ENCODE measurements around the gene ANKRD26. TPM values are rescaled to one million over a fixed set of nuclear protein-coding genes. Genes with fewer than 3 reads are reported as not detected.

ANKRD26 gene
- total RNA-seq, result 1 to 10 TPM; 6.2 to 9.2 TPM

- peak within 1 kb of the TSS; percentile 96 for H3K27ac Mint-ChIP-seq
- no peaks in the 10 kb centered on the region for H3K27me3 Mint-ChIP-seq
- peak within 1 kb of the TSS; percentile 90 for H3K4me3 Mint-ChIP-seq
- peaks cover 23% of the 10 kb centered on the region for H3K4me1 Mint-ChIP-seq
- H3K36me3 Mint-ChIP-seq (ENCODE audit: low read depth), result peaks cover 14% of the 10 kb centered on the region
- peak; percentile 64 for ATAC-seq (replicated peaks)
- H3K9me3 Mint-ChIP-seq, result no peaks in the 10 kb centered on the region
Observed at GRCh38 chr10:27099916-27100812, at the start of gene ANKRD26. Gene ANKRD26, minus strand, starts transcription at chr10:27100494. Its CDS starts 168 bp downstream, at chr10:27100326.

GRCh38 chr10:27147701-27148100 lies 47.4 kb upstream of the ANKRD26 start:
- Mint-ChIP-seq H3K36me3 (ENCODE audit: low read depth) (peaks cover 96% of the 10 kb centered on the region), H3K4me3 (no peak overlapping the region), H3K27ac (no peak overlapping the region), H3K9me3 (no peaks in the 10 kb centered on the region), H3K27me3 (no peaks in the 10 kb centered on the region), H3K4me1 (peaks cover 17% of the 10 kb centered on the region)
- no peak for ATAC-seq (replicated peaks)

- Mint-ChIP-seq H3K9me3 (no peaks in the 10 kb centered on the region), H3K4me1 (peaks cover 8% of the 10 kb centered on the region), H3K36me3 (ENCODE audit: low read depth) (peaks cover 96% of the 10 kb centered on the region), H3K27me3 (no peaks in the 10 kb centered on the region), H3K27ac (no peak overlapping the region), H3K4me3 (no peak overlapping the region)
- ATAC-seq (replicated peaks), result no peak
Observed at GRCh38 chr10:27145937-27146336, 45.6 kb upstream of the ANKRD26 start.

GRCh38 chr10:27143686-27144085 lies 43.4 kb upstream of the ANKRD26 start:
- Mint-ChIP-seq H3K9me3 (no peaks in the 10 kb centered on the region), H3K36me3 (ENCODE audit: low read depth) (peaks cover 100% of the 10 kb centered on the region)

GRCh38 chr10:27138277-27138676 lies 38.0 kb upstream of the ANKRD26 start:
- peaks cover 4% of the 10 kb centered on the region for H3K4me1 Mint-ChIP-seq
- no peak overlapping the region for H3K4me3 Mint-ChIP-seq
- H3K27ac Mint-ChIP-seq, result no peak overlapping the region

More at GRCh38 chr10:27143686-27144085, 43.4 kb upstream of the ANKRD26 start:
- Mint-ChIP-seq H3K27me3 (no peaks in the 10 kb centered on the region), H3K4me3 (no peak overlapping the region), H3K27ac (peak overlapping the region; percentile 68), H3K4me1 (peaks cover 3% of the 10 kb centered on the region)
- ATAC-seq (replicated peaks), result no peak

GRCh38 chr10:27134371-27134770 lies 34.1 kb upstream of the ANKRD26 start:
- H3K36me3 Mint-ChIP-seq (ENCODE audit: low read depth), result peaks cover 97% of the 10 kb centered on the region
- no peak overlapping the region for H3K4me3 Mint-ChIP-seq
- H3K27me3 Mint-ChIP-seq, result no peaks in the 10 kb centered on the region
- H3K4me1 Mint-ChIP-seq, result peaks cover 5% of the 10 kb centered on the region
- ATAC-seq (replicated peaks), result no peak
- no peaks in the 10 kb centered on the region for H3K9me3 Mint-ChIP-seq
- H3K27ac Mint-ChIP-seq, result no peak overlapping the region

More at GRCh38 chr10:27138277-27138676, 38.0 kb upstream of the ANKRD26 start:
- no peak for ATAC-seq (replicated peaks)
- Mint-ChIP-seq H3K36me3 (ENCODE audit: low read depth) (peaks cover 97% of the 10 kb centered on the region), H3K9me3 (no peaks in the 10 kb centered on the region), H3K27me3 (no peaks in the 10 kb centered on the region)

- Mint-ChIP-seq H3K27me3 (no peaks in the 10 kb centered on the region), H3K36me3 (ENCODE audit: low read depth) (peaks cover 55% of the 10 kb centered on the region), H3K9me3 (no peaks in the 10 kb centered on the region), H3K4me1 (peaks cover 6% of the 10 kb centered on the region), H3K27ac (no peak overlapping the region), H3K4me3 (no peak overlapping the region)
- no peak for ATAC-seq (replicated peaks)
Observed at GRCh38 chr10:27108165-27108564, 7.9 kb upstream of the ANKRD26 start.

- no peak for ATAC-seq (replicated peaks)
- Mint-ChIP-seq H3K27me3 (no peaks in the 10 kb centered on the region), H3K27ac (peak overlapping the region; percentile 21), H3K36me3 (ENCODE audit: low read depth) (peaks cover 40% of the 10 kb centered on the region), H3K4me1 (peaks cover 28% of the 10 kb centered on the region), H3K9me3 (no peaks in the 10 kb centered on the region), H3K4me3 (no peak overlapping the region)
Observed at GRCh38 chr10:27104919-27105318, 4.6 kb upstream of the ANKRD26 start.

- Mint-ChIP-seq H3K27me3 (no peaks in the 10 kb centered on the region), H3K4me1 (peaks cover 23% of the 10 kb centered on the region), H3K27ac (peak overlapping the region; percentile 96), H3K9me3 (no peaks in the 10 kb centered on the region), H3K4me3 (peak overlapping the region; percentile 90), H3K36me3 (ENCODE audit: low read depth) (peaks cover 14% of the 10 kb centered on the region)
- peak; percentile 25 for ATAC-seq (replicated peaks)
Observed at GRCh38 chr10:27100813-27101347, 586 bp upstream of the ANKRD26 start.

- peaks cover 23% of the 10 kb centered on the region for H3K4me1 Mint-ChIP-seq
- peak overlapping the region; percentile 90 for H3K4me3 Mint-ChIP-seq
- no peaks in the 10 kb centered on the region for H3K9me3 Mint-ChIP-seq
- no peaks in the 10 kb centered on the region for H3K27me3 Mint-ChIP-seq
- peaks cover 14% of the 10 kb centered on the region for H3K36me3 Mint-ChIP-seq (ENCODE audit: low read depth)
- H3K27ac Mint-ChIP-seq, result peak overlapping the region; percentile 96
- ATAC-seq (replicated peaks), result no peak
Observed at GRCh38 chr10:27099448-27099847, 846 bp downstream of the ANKRD26 start.

- no peak for ATAC-seq (replicated peaks)
- H3K27ac Mint-ChIP-seq, result no peak overlapping the region
- H3K4me1 Mint-ChIP-seq, result no peaks in the 10 kb centered on the region
- no peak overlapping the region for H3K4me3 Mint-ChIP-seq
- H3K36me3 Mint-ChIP-seq (ENCODE audit: low read depth), result peaks cover 26% of the 10 kb centered on the region
- H3K9me3 Mint-ChIP-seq, result no peaks in the 10 kb centered on the region
- H3K27me3 Mint-ChIP-seq, result no peaks in the 10 kb centered on the region
Observed at GRCh38 chr10:27088119-27089044, 11.9 kb downstream of the ANKRD26 start.

- H3K27me3 Mint-ChIP-seq, result no peaks in the 10 kb centered on the region
- H3K27ac Mint-ChIP-seq, result no peak overlapping the region
- H3K4me3 Mint-ChIP-seq, result no peak overlapping the region
- no peak for ATAC-seq (replicated peaks)
- H3K36me3 Mint-ChIP-seq (ENCODE audit: low read depth), result peaks cover 63% of the 10 kb centered on the region
- H3K4me1 Mint-ChIP-seq, result peaks cover 3% of the 10 kb centered on the region
- H3K9me3 Mint-ChIP-seq, result no peaks in the 10 kb centered on the region
Observed at GRCh38 chr10:27072436-27073114, 27.7 kb downstream of the ANKRD26 start.

- Mint-ChIP-seq H3K27ac (no peak overlapping the region), H3K36me3 (ENCODE audit: low read depth) (peaks cover 37% of the 10 kb centered on the region), H3K4me1 (no peaks in the 10 kb centered on the region), H3K27me3 (no peaks in the 10 kb centered on the region), H3K9me3 (no peaks in the 10 kb centered on the region), H3K4me3 (no peak overlapping the region)
- ATAC-seq (replicated peaks), result no peak
Observed at GRCh38 chr10:27068217-27068891, 31.9 kb downstream of the ANKRD26 start.

All from activated T-helper 17 cell treated with anti-CD3 and anti-CD28 coated beads, Interleukin-2, amount 50 U/mL, for 72 hours (primary cell).